HFFc6 (cell line): ENCODE measurements around the gene SLC19A1. TPM values are rescaled to one million over a fixed set of nuclear protein-coding genes. Genes with fewer than 3 reads are reported as not detected.

Experiments
- DNase-seq: peaks from one replicate; pipeline ENCODE4 v3.0.0-alpha.2; 2018
- H3K27ac Mint-ChIP-seq: 2 replicates; pipeline ENCODE4 v1.8.0; 2020; ENCODE audit warnings: mild to moderate bottlenecking, mixed read lengths
- H3K27me3 Mint-ChIP-seq: 2 replicates; pipeline ENCODE4 v1.8.0; 2021; ENCODE audit warnings: mild to moderate bottlenecking, moderate library complexity, mixed read lengths; ENCODE audit not compliant: insufficient read depth
- H3K36me3 Mint-ChIP-seq: 2 replicates; pipeline ENCODE4 v1.8.0; 2021; ENCODE audit warnings: low read depth, mixed read lengths
- H3K4me1 Mint-ChIP-seq: 2 replicates; pipeline ENCODE4 v1.8.0; 2020; ENCODE audit warnings: low read depth, mixed read lengths
- H3K4me3 Mint-ChIP-seq: 2 replicates; pipeline ENCODE4 v1.8.0; 2020; ENCODE audit warnings: mild to moderate bottlenecking, moderate library complexity, mixed read lengths
- H3K9me3 Mint-ChIP-seq: 2 replicates; pipeline ENCODE4 v1.8.0; 2020; ENCODE audit warnings: mild to moderate bottlenecking, mixed read lengths
- CTCF ChIP-seq: fragments of 200-600 bp; sonication (generic); IDR thresholded peaks from 2 replicates; pipeline ENCODE4 v1.5.0; 2021; ENCODE audit warnings: antibody characterized with exemption, mild to moderate bottlenecking
- total RNA-seq, 6 experiments: library from RNA; stranded (reverse); fragmentation: NEBNext Ultra II Directional; extraction: Animal tissue kit (Norgen Biotek cat#: 25700); gene quantifications; 2 replicates in 1 of 6; 3 replicates in 5 of 6; pipeline ENCODE4 v1.2.3, GENCODE V29; 2021

SLC19A1 gene
- total RNA-seq, 6 experiments from 2014 or later, result 12.3 to 15.9 (median 14.6) TPM

GRCh38 chr21:45494851-45495680 is 47.2 kb downstream of the SLC19A1 start:
- TF ChIP-seq CTCF, result no peak
- H3K36me3 Mint-ChIP-seq, result peaks cover 22% of the 10 kb centered on the region
- H3K4me3 Mint-ChIP-seq, result no peak overlapping the region
- DNase-seq, result no peak
- H3K9me3 Mint-ChIP-seq, result peaks cover 12% of the 10 kb centered on the region
- H3K27ac Mint-ChIP-seq, result no peak overlapping the region
- H3K4me1 Mint-ChIP-seq, result no peaks in the 10 kb centered on the region
- peaks cover 3% of the 10 kb centered on the region for H3K27me3 Mint-ChIP-seq

- Mint-ChIP-seq H3K36me3 (peaks cover 14% of the 10 kb centered on the region), H3K9me3 (peaks cover 5% of the 10 kb centered on the region), H3K4me3 (no peak overlapping the region), H3K27ac (no peak overlapping the region), H3K27me3 (no peaks in the 10 kb centered on the region; the same call in 1 of the 2 replicates), H3K4me1 (no peaks in the 10 kb centered on the region)
- no peak for DNase-seq
- no peak for TF ChIP-seq CTCF
Measured at GRCh38 chr21:45494135-45494850, 47.9 kb downstream of the SLC19A1 start.

- peaks cover 6% of the 10 kb centered on the region for H3K36me3 Mint-ChIP-seq
- no peak for DNase-seq
- H3K27me3 Mint-ChIP-seq, result no peaks in the 10 kb centered on the region
- H3K4me1 Mint-ChIP-seq, result no peaks in the 10 kb centered on the region
- H3K9me3 Mint-ChIP-seq, result no peaks in the 10 kb centered on the region; the same call in 1 of the 2 replicates
- H3K27ac Mint-ChIP-seq, result no peak overlapping the region
- TF ChIP-seq CTCF, result no peak
- H3K4me3 Mint-ChIP-seq, result no peak overlapping the region
Measured at GRCh38 chr21:45493401-45494001, 48.7 kb downstream of the SLC19A1 start.

- H3K36me3 Mint-ChIP-seq, result peaks cover 4% of the 10 kb centered on the region; the same call in 1 of the 2 replicates
- no peaks in the 10 kb centered on the region for H3K4me1 Mint-ChIP-seq
- no peak overlapping the region for H3K27ac Mint-ChIP-seq
- no peak for TF ChIP-seq CTCF
- no peak overlapping the region for H3K4me3 Mint-ChIP-seq
- no peak for DNase-seq
- no peaks in the 10 kb centered on the region for H3K27me3 Mint-ChIP-seq
- no peaks in the 10 kb centered on the region for H3K9me3 Mint-ChIP-seq
Measured at GRCh38 chr21:45492765-45493164, 49.5 kb downstream of the SLC19A1 start.

- Mint-ChIP-seq H3K4me3 (no peak overlapping the region), H3K27ac (no peak overlapping the region; the same call in 1 of the 2 replicates), H3K4me1 (no peaks in the 10 kb centered on the region), H3K9me3 (no peaks in the 10 kb centered on the region), H3K36me3 (peaks cover 4% of the 10 kb centered on the region; the same call in 1 of the 2 replicates), H3K27me3 (no peaks in the 10 kb centered on the region)
- TF ChIP-seq CTCF, result no peak
- no peak for DNase-seq
Measured at GRCh38 chr21:45491623-45492022, 50.6 kb downstream of the SLC19A1 start.
